NCI-H82 treated with DMSO at 0.1 percent for 48 hours (cell line): ENCODE data around the gene CD109.
"Not testable (repeated sequence)": the region's sequence is repeated elsewhere in the genome, so short reads cannot be mapped to it uniquely, and the experiment has no call there.

Experiments
- DNase-seq: peaks from one replicate; lab custom pipeline; 2025; ENCODE audit not compliant: unreplicated experiment; lab: John Stamatoyannopoulos, UW

The CD109 gene

GRCh38 chr6:73724389-73724788, 28.4 kb downstream of the CD109 start:
- no peak for DNase-seq

- DNase-seq, result not testable (repeated sequence)
These were observed 29.2 kb downstream of the CD109 start for GRCh38 chr6:73725192-73725591.

GRCh38 chr6:73727114-73727513, 31.1 kb downstream of the CD109 start:
- DNase-seq, result no peak

GRCh38 chr6:73728548-73729205, 32.7 kb downstream of the CD109 start:
- no peak for DNase-seq

GRCh38 chr6:73731285-73731684, 35.3 kb downstream of the CD109 start:
- no peak for DNase-seq

- peak; percentile 21 for DNase-seq
These were observed 37.1 kb downstream of the CD109 start for GRCh38 chr6:73732845-73733675.

- DNase-seq, result no peak
These were observed 37.8 kb downstream of the CD109 start for GRCh38 chr6:73733791-73734190.

GRCh38 chr6:73734832-73735453, 38.9 kb downstream of the CD109 start:
- DNase-seq, result no peak

GRCh38 chr6:73738367-73739028, 42.5 kb downstream of the CD109 start:
- DNase-seq, result no peak

GRCh38 chr6:73739096-73739495, 43.1 kb downstream of the CD109 start:
- DNase-seq, result peak; percentile 35

GRCh38 chr6:73742433-73742832, 46.4 kb downstream of the CD109 start:
- DNase-seq, result no peak

GRCh38 chr6:73743081-73743480, 47.1 kb downstream of the CD109 start:
- DNase-seq, result no peak

- DNase-seq, result no peak
These were observed 47.6 kb downstream of the CD109 start for GRCh38 chr6:73743556-73743955.

- DNase-seq, result no peak
These were observed 50.8 kb downstream of the CD109 start for GRCh38 chr6:73746787-73747186.

- no peak for DNase-seq
These were observed 51.3 kb downstream of the CD109 start for GRCh38 chr6:73747289-73747688.

GRCh38 chr6:73752943-73753342, 56.9 kb downstream of the CD109 start:
- no peak for DNase-seq

GRCh38 chr6:73766040-73766439, 70.0 kb downstream of the CD109 start:
- no peak for DNase-seq

- peak; percentile 60 for DNase-seq
These were observed 72.6 kb downstream of the CD109 start for GRCh38 chr6:73768558-73768957.

GRCh38 chr6:73769976-73770375, 74.0 kb downstream of the CD109 start:
- no peak for DNase-seq

- DNase-seq, result no peak
These were observed 78.3 kb downstream of the CD109 start for GRCh38 chr6:73774311-73774774.

- no peak for DNase-seq
These were observed 83.9 kb downstream of the CD109 start for GRCh38 chr6:73779943-73780342.
